NCI-H1436 (cell line): ENCODE data around the gene GPR132.
"Not testable (repeated sequence)": the region's sequence is repeated elsewhere in the genome, so short reads cannot be mapped to it uniquely, and the experiment has no call there.

Experiments
- DNase-seq: peaks from one replicate; lab custom pipeline; 2025; lab: John Stamatoyannopoulos, UW

Gene GPR132

DNA sequence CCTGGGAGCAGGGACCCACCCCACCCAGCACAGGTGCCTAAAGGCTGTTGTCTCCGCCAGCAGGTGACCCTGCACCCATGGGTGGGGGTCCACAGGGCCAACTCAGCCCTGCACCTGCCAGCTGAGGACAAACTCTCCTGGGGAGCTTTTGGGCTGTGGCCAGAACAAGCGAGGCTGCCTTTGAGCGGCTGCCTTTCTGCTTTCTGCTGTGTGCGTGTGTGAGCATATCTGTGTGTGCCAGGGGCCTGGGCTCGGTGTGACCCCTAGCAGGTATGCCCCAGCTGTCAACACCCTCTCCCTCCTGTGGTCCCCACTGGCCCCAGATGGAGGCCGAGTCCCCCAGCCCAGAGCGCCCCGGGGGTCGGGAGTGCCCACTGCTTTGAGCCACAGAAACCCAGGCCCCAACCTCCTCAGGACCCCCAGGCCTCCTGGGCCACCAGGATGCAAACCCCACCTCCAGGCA is 25.9 kb upstream of the GPR132 start:
- no peak for DNase-seq

GRCh38 chr14:105090493-105091053 is 25.3 kb upstream of the GPR132 start:
- peak; percentile 73 for DNase-seq

DNA sequence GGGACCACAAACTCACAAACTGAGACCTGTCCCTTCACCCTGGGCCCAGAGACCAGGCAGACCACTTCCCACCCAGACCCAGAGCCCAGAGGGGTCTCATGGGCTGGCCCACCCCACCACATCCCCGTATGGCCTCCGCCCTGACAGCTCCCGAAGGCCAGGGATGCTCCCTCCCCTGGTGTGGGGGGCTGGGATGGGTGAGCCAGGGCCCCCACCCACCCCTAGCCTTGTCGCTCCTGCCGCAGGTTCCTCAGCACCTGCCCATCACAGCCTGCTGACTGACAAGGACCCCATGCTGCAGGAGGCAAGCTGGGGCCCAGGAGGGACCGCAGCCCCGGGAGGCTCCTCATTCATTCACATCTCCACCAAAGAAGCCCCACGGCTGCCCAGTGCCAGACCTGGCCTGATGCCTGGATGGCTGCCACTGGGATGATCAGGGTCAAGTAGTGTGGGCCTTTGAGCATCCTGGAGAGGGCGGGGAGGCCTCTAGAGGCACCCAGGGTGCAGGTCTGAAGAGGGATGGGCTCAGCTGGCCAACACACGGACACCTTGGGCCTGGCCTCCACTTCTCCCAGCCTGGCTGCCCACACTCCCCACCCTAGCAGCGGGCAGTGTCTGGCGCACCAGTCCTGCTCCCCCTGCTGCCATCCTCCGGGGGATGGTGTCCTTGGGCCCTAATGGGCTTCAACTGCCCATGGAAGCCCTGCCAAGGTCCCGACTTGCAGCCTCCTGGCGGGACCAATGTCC is 24.7 kb upstream of the GPR132 start:
- no peak for DNase-seq

DNA sequence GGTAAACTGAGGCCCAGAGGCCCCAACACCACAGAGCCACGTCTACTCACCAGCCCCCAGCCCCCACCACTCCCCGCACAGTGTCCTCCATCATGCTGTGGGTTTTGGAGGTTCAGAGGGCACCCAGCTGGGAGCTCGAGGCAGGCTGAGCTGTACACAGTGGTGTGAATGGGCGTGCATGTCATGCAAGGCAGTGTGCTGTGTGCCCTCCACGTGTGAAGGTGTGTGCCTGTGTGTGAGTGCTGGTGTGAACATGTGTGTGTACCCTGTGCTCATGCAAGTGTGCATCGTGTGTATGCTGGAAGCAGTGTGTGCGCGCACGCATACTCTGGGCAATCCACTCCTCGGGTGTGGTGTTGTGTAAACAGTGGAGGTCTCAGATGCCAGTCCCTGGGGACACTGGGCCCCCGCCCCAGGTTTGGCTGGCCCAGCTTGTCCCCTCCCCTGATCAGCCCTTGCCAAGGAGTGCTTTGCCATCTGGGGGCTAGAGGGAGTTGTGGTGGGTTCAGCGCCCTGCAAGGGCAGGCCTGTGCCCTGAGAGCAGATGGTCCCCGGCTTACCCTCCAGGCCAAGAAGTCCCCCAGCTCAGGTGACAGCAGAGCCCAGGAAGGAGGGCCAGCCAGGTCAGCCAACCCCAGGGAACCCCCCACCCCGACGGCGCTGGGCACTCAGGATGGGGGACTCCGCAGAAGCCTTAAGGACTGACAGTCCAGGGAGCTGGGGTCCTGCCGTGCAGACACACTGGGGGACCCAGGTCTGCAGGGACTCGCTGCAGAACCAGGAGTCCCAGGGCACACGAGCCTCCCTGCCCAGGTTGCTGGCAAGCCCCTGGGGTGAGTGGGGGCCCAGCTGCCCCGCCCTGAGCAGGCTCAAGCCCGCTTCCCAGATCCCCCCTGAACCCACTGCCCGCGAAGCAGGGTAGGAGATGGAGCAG is 23.8 kb upstream of the GPR132 start:
- no peak for DNase-seq

- DNase-seq: peak; percentile 22
These were observed 23.0 kb upstream of the GPR132 start for GRCh38 chr14:105087963-105088811.

DNA sequence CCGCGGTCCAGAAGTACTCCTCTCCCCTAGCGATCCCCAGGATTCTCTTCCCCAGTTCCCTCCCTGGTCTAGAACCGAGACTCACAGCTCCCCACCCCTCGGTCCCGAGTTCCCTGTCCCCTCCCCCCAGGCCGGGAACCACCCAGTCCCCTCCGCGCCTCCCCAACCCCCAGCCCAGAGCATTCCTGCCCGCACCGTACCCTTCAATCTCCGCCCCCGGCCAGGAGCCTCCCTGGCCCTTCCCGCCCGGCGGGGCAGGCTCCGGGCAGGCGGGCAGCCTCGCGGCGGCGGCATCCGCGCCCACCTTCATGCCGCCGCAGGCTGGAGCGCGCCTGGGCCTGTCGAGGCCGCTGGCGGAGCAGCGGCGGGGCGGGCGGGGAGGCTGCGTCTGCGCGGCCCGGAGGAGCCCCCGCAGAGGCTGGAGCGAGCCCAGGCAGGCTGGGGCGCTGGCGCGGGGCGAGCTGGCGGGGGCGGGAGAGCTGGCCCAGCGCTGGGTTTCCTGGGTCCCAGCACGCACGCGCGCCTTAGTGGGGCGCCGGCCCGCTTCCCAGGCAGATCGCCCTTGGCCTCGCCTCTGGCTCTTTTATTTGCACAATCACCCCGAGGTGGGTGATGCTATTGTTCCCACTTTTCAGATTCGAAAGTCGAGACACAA is 22.2 kb upstream of the GPR132 start:
- DNase-seq: no peak

GRCh38 chr14:105086833-105087307 is 21.6 kb upstream of the GPR132 start:
- peak; percentile 46 for DNase-seq

DNA sequence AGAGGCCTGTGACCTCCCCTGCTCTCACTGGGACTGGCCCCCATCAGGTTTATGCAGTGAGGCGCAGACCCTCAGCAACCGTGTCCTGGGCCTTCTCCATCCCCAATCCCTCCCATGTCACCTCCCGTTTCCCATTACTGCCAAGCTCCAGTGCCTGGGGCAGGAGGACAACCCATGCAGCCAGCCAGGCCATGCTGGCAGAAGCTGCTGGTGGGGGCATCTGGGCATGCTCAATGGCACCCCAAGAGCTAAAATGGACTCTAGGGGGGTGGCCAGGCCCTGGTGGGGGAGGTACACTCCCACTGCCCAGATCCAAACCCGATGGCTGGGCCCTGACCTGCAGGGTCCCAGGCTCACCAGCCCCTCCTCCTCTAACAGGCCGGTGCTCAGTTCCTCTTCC is 20.5 kb upstream of the GPR132 start:
- no peak for DNase-seq

DNA sequence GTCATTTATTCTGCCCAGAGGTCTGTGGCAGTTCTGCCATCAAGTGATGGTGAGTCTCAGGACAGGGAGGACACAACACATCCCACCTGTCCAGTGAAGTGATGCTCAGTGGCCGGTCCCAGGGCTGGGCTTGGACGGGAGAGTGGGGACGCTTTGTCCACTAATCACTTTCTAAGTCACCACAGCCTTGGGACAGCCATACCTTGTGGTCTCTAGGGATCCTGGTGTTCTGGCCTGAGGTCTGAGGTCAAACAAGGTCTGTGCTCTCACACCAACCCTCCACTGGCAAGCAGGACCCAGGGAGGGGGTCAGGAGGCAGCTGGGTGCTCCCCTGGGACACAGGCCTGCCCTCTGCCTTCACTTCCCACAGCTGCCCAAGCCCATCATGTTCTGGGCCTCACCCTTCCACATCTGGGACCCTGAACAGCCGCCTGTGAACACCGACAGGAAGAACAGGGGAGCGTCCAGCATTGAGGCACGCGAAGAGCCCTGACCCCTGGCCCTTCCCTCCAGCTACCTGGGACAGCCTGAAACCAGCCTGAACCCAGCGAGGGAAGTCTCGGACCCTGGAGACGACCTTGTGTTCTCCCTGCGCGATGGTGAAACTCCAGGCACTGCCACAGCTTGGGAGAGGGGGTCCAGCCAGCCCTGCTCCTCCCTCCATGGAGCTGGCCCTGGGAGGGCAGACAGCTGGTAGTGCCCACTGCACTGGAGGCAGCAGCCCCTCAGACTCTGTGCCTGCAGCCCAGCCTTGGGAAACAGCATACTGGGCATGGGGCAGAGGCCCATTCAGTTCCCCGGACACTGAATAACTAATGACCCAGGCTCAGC is 19.7 kb upstream of the GPR132 start:
- DNase-seq: no peak

DNA sequence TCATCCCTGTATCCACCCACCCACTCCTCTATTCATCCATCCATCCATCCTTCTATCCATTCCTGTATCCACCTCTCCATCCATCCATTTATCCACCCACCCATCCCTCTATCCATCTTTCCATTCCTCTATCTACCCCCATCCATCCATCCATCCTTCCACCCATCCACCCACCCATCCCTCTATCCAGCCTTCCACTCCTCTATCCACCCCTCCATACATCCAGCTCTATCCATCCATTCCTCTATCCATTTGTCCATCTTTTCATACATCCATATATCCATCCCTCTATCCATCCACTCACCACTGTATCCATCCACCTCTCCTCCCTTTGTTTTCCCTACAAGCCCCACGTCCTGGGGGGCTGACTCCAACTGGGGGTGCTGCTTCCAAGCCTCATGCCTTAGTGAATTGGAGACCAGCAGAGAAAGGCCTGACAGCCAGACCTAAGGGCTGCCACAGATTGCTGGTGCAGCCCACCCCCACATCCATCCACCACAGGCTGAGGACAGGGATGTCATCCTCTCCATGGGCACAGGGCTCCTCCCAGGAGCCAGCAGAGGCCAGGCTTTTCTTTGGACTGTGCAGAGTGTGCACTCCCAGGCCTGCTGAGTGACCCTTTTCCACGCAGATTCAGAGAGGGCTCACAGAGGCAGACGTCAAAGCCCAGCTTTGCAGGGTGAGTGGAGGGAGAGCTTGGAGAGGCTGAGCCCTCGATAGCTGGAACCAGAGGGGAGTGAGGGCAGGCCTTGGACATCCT is 18.9 kb upstream of the GPR132 start:
- DNase-seq: no peak

DNA sequence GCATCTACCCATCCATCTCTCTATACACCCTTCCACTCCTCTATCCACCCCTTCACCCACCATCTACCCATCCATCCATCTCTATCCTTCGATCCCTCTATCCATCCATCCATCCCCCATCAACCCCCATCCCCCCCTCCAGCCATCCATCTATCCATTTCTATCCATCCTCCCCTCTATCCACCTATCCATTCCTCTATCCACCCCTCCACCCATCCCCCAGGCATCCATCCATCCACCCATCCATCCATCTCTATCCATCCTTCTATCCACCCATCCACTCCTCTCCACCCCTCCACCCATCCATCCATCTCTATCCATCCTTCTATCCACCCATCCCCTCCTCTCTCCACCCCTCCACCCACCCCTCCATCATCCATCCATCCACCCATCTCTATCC is 17.5 kb upstream of the GPR132 start:
- no peak for DNase-seq

GRCh38 chr14:105081473-105081872 is 16.2 kb upstream of the GPR132 start:
- not testable (repeated sequence) for DNase-seq

- no peak for DNase-seq
These were observed 14.9 kb upstream of the GPR132 start for GRCh38 chr14:105080161-105080560.

DNA sequence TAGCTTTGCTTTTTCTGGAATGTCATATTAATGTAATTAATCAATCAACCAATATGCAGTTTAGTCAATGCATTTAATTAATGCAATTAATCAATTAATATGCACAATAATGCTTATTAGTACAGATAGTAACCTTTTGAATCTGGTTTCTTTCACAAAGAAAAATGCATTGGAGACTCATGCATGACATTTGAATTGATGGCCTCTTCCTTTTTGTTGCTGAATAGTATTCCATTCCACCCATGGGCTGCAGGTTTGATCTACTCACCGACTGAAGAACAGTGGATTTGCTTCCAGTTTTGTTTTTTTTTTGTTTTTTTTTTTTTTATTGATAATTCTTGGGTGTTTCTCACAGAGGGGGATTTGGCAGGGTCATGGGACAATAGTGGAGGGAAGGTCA is 13.1 kb upstream of the GPR132 start:
- DNase-seq: no peak

DNA sequence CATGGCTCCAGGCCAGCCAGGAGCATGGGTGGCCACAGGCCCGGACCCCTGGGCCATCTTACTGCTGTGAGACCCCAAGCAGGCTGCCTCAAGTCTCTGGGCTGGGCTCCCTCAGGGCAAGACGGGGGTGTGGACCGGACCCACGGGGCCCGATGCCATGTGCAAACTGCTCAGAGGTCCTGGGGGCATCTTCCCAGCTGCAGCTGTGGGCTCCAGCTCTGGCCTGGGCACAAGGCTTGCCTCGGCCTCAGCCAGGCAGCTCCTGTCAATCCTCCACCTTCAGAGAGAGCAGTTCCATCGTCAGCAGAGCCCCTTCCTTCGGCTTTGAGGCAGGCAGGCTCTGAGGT is 12.4 kb upstream of the GPR132 start:
- DNase-seq: no peak

DNA sequence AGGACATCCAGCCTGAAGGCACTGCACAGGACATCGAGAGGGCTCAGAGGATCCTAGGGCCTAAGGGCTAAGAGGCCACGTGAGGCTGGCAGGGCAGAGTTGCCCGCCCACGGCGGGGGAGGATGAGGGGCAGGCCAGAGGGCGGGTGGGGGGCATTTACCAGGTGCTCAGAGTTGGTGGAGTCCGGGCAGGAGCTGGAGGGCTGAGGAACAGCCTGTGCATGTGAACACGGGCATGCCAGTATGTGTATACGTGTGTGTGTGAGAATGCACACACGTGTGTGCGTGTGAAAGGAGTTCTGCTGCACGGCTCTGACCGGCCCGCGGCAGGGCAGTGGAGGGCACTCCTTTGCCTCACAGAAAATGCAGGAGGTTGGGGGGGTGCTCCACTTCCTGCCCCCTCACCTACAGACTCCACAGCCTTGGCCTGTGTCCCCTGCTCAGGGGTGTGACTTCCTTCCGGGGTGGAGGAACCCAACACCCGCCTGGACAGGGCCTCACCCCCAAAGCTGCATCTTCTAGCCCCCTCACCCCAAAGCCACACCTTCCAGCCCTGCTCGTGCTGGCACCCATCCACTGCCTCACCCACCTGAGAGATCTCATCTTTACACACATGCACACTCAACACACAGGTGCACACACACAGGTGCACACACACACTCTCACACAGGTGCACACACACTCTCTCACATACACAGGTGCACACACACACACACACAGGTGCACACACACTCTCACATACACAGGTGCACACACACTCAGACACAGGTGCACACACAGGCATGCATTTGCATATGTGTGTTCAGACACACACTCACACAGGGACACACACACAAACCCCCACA is 11.8 kb upstream of the GPR132 start:
- DNase-seq: no peak

DNA sequence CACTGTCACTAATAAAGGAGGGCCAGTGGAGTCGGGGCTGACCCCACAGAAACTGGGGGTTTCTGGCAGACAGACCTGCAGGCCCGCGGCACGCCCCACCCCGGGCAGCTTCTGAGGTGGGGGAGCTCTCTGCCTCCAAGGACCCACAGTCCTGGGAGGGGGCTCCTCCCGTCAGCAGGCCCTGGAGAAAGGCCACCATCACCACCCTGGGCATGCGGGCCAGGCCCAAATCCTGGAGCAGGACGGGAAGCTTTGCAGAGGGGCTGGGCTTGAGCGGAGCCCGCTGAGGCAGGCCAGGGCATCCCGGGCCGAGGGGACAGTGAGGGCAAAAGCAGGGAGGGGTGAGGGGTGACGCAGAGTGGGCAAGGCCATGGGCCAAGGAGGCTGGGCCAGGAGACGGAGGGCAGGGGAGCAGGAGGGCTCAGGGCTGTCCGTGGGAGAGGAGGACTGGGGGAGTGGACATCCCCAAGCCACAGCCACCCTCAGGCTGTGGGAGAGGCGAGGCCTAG is 11.1 kb upstream of the GPR132 start:
- no peak for DNase-seq
